Measurements from ENCODE around the gene UTP15. TPM values are rescaled to one million over a fixed set of nuclear protein-coding genes. Genes with fewer than 3 reads are reported as not detected.

UTP15 gene
- total RNA-seq, 1 donor from 2014 or later, result 19.6 TPM

GRCh38 chr5:73620334-73620687 lies 54.8 kb downstream of the UTP15 start:
- no peaks in the 10 kb centered on the region for H3K9me3 Mint-ChIP-seq (ENCODE audit: unreplicated experiment)

GRCh38 chr5:73623060-73623459 lies 57.5 kb downstream of the UTP15 start:
- no peak overlapping the region for H3K4me3 Mint-ChIP-seq (ENCODE audit: unreplicated experiment)
- no peak overlapping the region for H3K27ac Mint-ChIP-seq (ENCODE audit: unreplicated experiment)
- H3K4me1 Mint-ChIP-seq (ENCODE audit: unreplicated experiment), result peaks cover 24% of the 10 kb centered on the region
- H3K9me3 Mint-ChIP-seq (ENCODE audit: unreplicated experiment), result no peaks in the 10 kb centered on the region
- no peaks in the 10 kb centered on the region for H3K27me3 Mint-ChIP-seq (ENCODE audit: unreplicated experiment)
- H3K36me3 Mint-ChIP-seq (ENCODE audit: unreplicated experiment), result no peaks in the 10 kb centered on the region
- DNase-seq (ENCODE audit: extremely low spot score, unreplicated experiment), result no peak
- no peak for TF ChIP-seq CTCF (IDR thresholded peaks at IDR 0.05)

More at GRCh38 chr5:73620334-73620687, 54.8 kb downstream of the UTP15 start:
- Mint-ChIP-seq H3K27me3 (ENCODE audit: unreplicated experiment) (no peaks in the 10 kb centered on the region), H3K27ac (ENCODE audit: unreplicated experiment) (no peak overlapping the region), H3K4me3 (ENCODE audit: unreplicated experiment) (no peak overlapping the region), H3K4me1 (ENCODE audit: unreplicated experiment) (peaks cover 5% of the 10 kb centered on the region), H3K36me3 (ENCODE audit: unreplicated experiment) (no peaks in the 10 kb centered on the region)
- TF ChIP-seq CTCF (IDR thresholded peaks at IDR 0.05), result no peak
- DNase-seq (ENCODE audit: extremely low spot score, unreplicated experiment), result no peak

- no peak for DNase-seq (ENCODE audit: extremely low spot score, unreplicated experiment)
- H3K4me3 Mint-ChIP-seq (ENCODE audit: unreplicated experiment), result no peak overlapping the region
These were observed 58.4 kb downstream of the UTP15 start for GRCh38 chr5:73623901-73624404.

GRCh38 chr5:73624888-73625287 lies 59.3 kb downstream of the UTP15 start:
- no peaks in the 10 kb centered on the region for H3K27me3 Mint-ChIP-seq (ENCODE audit: unreplicated experiment)
- H3K9me3 Mint-ChIP-seq (ENCODE audit: unreplicated experiment), result no peaks in the 10 kb centered on the region
- peak overlapping the region; percentile 52 for H3K27ac Mint-ChIP-seq (ENCODE audit: unreplicated experiment)
- DNase-seq (ENCODE audit: extremely low spot score, unreplicated experiment), result no peak
- peak overlapping the region; percentile 33 for H3K4me3 Mint-ChIP-seq (ENCODE audit: unreplicated experiment)
- TF ChIP-seq CTCF (IDR thresholded peaks at IDR 0.05), result no peak
- H3K36me3 Mint-ChIP-seq (ENCODE audit: unreplicated experiment), result peaks cover 3% of the 10 kb centered on the region
- peaks cover 39% of the 10 kb centered on the region for H3K4me1 Mint-ChIP-seq (ENCODE audit: unreplicated experiment)

More at GRCh38 chr5:73623901-73624404, 58.4 kb downstream of the UTP15 start:
- no peak for TF ChIP-seq CTCF (IDR thresholded peaks at IDR 0.05)
- Mint-ChIP-seq H3K9me3 (ENCODE audit: unreplicated experiment) (no peaks in the 10 kb centered on the region), H3K4me1 (ENCODE audit: unreplicated experiment) (peaks cover 33% of the 10 kb centered on the region), H3K27me3 (ENCODE audit: unreplicated experiment) (no peaks in the 10 kb centered on the region), H3K36me3 (ENCODE audit: unreplicated experiment) (no peaks in the 10 kb centered on the region), H3K27ac (ENCODE audit: unreplicated experiment) (no peak overlapping the region)

GRCh38 chr5:73625372-73625943 lies 59.9 kb downstream of the UTP15 start:
- Mint-ChIP-seq H3K4me3 (ENCODE audit: unreplicated experiment) (peak overlapping the region; percentile 76), H3K4me1 (ENCODE audit: unreplicated experiment) (peaks cover 43% of the 10 kb centered on the region), H3K36me3 (ENCODE audit: unreplicated experiment) (peaks cover 3% of the 10 kb centered on the region), H3K27ac (ENCODE audit: unreplicated experiment) (peak overlapping the region; percentile 83), H3K27me3 (ENCODE audit: unreplicated experiment) (no peaks in the 10 kb centered on the region), H3K9me3 (ENCODE audit: unreplicated experiment) (no peaks in the 10 kb centered on the region)
- no peak for DNase-seq (ENCODE audit: extremely low spot score, unreplicated experiment)
- no peak for TF ChIP-seq CTCF (IDR thresholded peaks at IDR 0.05)
